ENCODE measurements around the gene SCN2B. TPM values are rescaled to one million over a fixed set of nuclear protein-coding genes. Genes with fewer than 3 reads are reported as not detected.

SCN2B gene
- polyA plus RNA-seq, 1 of the 3 experiments (the other 2 are of a cell fraction): 0.05 TPM

DNA sequence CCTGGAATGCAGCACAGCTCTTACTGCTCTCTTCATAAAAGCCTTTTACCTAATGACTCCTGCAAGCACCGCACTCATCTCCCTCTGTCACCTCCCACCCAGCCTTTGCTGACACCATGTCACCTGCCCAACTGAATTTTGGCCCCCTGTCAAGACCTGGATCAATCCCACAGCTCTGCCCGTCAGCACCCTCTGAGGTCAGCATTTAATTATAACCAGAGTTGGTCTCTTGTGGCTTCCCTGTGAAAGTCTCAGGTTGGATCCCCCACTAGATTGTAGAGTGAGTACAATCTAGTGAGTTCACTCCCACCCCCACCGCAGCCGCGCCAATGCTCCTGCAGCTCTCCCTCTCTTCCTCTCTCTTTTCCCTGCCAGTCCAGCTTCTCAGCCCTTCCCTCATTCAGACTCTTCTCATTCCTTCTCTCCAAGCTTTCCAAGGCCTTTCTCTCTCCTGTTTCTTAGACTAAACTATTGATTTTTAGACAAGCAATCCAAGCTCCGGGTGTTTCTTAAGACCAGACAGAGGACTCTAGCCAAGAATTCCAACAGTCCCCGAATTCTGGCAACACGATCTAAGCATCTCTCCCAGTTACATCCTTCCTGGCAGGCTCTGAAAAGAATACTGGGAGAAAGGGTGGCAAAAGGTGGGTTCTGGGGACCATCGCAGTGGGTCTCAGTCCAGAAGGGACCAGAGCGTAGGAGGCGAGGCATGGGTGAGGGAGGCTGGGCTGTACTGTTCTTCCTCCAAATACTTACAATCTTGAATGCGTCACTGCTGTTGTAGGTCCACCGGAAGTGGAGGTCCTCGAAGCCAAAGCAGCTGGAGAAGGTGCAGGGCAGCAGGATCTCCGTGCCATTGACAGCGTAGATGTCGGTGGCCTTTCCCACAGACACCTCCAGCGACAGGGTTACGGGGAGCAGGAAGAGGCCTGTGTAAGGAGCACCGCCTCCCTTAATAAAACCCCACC is 31.9 kb downstream of the SCN2B start:
- Histone ChIP-seq H3F3A (replicated peaks; ENCODE audit: insufficient read depth) (peaks cover 3% of the 10 kb centered on the region), H3K4me1 (ENCODE audit: control insufficient read depth in 1 of 2, insufficient read depth in 2 of 2, low read depth in 1 of 2, low read length in 1 of 2) (peaks cover 0 to 4% of the 10 kb centered on the region in 2 experiments; a peak in 1 of 4 replicates), H3K79me2 (ENCODE audit: insufficient read depth) (no peaks in the 10 kb centered on the region), H3K27me3 (ENCODE audit: insufficient read depth) (peaks cover 15% of the 10 kb centered on the region; the same call in 1 of the 2 replicates), H3K4me3 (ENCODE audit: low read depth in 2 of 2, low read length in 1 of 2) (no peak overlapping the region), H3K27ac (ENCODE audit: low read depth in 2 of 2, low read length in 1 of 2) (no peak overlapping the region), H4K20me1 (ENCODE audit: insufficient read depth) (no peaks in the 10 kb centered on the region), H3K9ac (no peak overlapping the region), H3K36me3 (replicated peaks in 1 of 2; ENCODE audit: control insufficient read depth in 1 of 2, insufficient read depth in 2 of 2, low read length in 1 of 2) (no peaks in the 10 kb centered on the region), H2AFZ (ENCODE audit: low read depth) (no peak overlapping the region), H3K4me2 (peak overlapping the region; percentile 98; the same call in 1 of the 2 replicates), H3K9me3 (no peaks in the 10 kb centered on the region), H3K9me2 (no peaks in the 10 kb centered on the region)
- CTCF ChIA-PET: interaction anchor here (0.6 to 15.5 kb wide), 25 partner anchors 8 to 1196 kb away, joined by 3 to 246 read pairs (median 5); partner anchors contain the start of genes SCN2B and SCN4B
- TF ChIP-seq EP300 (IDR thresholded peaks at IDR 0.05; ENCODE audit: borderline replicate concordance in 1 of 2, low read depth in 1 of 2, low read length in 1 of 2): no peak
- no peak for DNase-seq
- POLR2A ChIA-PET: no interaction called here
- 29% methylated on average over 12 of the region's 20 CpGs for WGBS (ENCODE audit: low lambda C conversion rate)

DNA sequence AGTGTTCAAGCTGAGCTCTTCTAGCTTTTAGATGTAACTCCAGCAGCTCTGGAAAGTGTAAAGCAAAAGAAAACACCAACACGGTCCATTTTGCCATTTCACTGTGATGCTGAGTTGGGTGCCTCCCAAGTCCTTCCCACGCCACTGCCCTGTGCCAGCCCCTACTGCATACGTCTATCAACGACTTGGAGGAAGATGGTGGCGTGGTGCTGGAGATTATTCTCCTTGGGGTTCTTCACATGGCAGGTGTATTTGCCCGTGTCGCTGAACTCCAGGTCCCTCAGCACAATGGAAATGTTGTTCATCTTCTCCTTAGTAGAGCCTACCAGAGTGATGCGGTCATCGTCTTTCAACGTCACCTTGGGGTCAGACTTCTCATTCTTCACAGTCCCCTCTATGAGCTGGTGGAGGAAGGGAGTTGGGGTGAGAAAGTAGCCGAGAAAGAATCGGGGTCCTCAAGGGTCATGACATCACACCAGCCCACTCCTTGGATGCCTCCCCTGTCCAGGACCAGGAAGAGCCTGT is 32.7 kb downstream of the SCN2B start:
- TF ChIP-seq MXI1 (IDR thresholded peaks at IDR 0.05; ENCODE audit: low read depth, low read length) (no peak), GABPA (IDR thresholded peaks at IDR 0.05; ENCODE audit: low read depth) (no peak), FOSL2 (IDR thresholded peaks at IDR 0.05; ENCODE audit: borderline replicate concordance, low read depth) (no peak), RFX5 (IDR thresholded peaks at IDR 0.05; ENCODE audit: low read length) (no peak)
- TF ChIP-seq, protein P1, sequence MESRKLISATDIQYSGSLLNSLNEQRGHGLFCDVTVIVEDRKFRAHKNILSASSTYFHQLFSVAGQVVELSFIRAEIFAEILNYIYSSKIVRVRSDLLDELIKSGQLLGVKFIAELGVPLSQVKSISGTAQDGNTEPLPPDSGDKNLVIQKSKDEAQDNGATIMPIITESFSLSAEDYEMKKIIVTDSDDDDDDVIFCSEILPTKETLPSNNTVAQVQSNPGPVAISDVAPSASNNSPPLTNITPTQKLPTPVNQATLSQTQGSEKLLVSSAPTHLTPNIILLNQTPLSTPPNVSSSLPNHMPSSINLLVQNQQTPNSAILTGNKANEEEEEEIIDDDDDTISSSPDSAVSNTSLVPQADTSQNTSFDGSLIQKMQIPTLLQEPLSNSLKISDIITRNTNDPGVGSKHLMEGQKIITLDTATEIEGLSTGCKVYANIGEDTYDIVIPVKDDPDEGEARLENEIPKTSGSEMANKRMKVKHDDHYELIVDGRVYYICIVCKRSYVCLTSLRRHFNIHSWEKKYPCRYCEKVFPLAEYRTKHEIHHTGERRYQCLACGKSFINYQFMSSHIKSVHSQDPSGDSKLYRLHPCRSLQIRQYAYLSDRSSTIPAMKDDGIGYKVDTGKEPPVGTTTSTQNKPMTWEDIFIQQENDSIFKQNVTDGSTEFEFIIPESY (IDR thresholded peaks at IDR 0.05; ENCODE audit: borderline replicate concordance, low read depth): no peak
- no peaks in the 10 kb centered on the region for H3K9me2 ChIP-seq
- H4K20me1 ChIP-seq (ENCODE audit: insufficient read depth): no peaks in the 10 kb centered on the region
- no peak overlapping the region for H3K27ac ChIP-seq (ENCODE audit: low read depth in 2 of 2, low read length in 1 of 2)
- no peak overlapping the region for H2AFZ ChIP-seq (ENCODE audit: low read depth)
- H3K4me3 ChIP-seq (ENCODE audit: low read depth in 2 of 2, low read length in 1 of 2): no peak overlapping the region
- 37% methylated on average over 12 of the region's 12 CpGs for WGBS (ENCODE audit: low lambda C conversion rate)
- ChIA-PET POLR2A (no interaction called here), CTCF (interaction anchor here (0.8 to 15.5 kb wide), 12 partner anchors 9 to 345 kb away, joined by 3 to 246 read pairs (median 6); partner anchors contain the start of genes SCN2B and SCN4B)
- DNase-seq: no peak
- peaks cover 20% of the 10 kb centered on the region; the same call in 1 of the 2 replicates for H3K27me3 ChIP-seq (ENCODE audit: insufficient read depth)
- H3K4me2 ChIP-seq: no peak overlapping the region
- H3F3A ChIP-seq (replicated peaks; ENCODE audit: insufficient read depth): peaks cover 3% of the 10 kb centered on the region
- no peaks in the 10 kb centered on the region for H3K9me3 ChIP-seq
- no peak overlapping the region for H3K9ac ChIP-seq
- H3K4me1 ChIP-seq (ENCODE audit: control insufficient read depth in 1 of 2, insufficient read depth in 2 of 2, low read depth in 1 of 2, low read length in 1 of 2): peaks cover 0 to 4% of the 10 kb centered on the region in 2 experiments; a peak in 1 of 4 replicates
- H3K79me2 ChIP-seq (ENCODE audit: insufficient read depth): no peaks in the 10 kb centered on the region
- H3K36me3 ChIP-seq (replicated peaks in 1 of 2; ENCODE audit: control insufficient read depth in 1 of 2, insufficient read depth in 2 of 2, low read length in 1 of 2): no peaks in the 10 kb centered on the region

Measured in SK-N-SH (cell line).